Transverse colon (tissue), 3 donors: Measurements from ENCODE around the gene ELL3.

Experiments used
- CTCF ChIP-seq, 5 experiments: fragments of 200-600 bp in 3 of 5; fragments of 450-650 bp in 2 of 5; sonication (generic) in 3 of 5; IDR thresholded peaks; 1 replicate in 2 of 5; 2 replicates in 3 of 5; pipeline ENCODE4 v1.5.1; 2016 to 2017; ENCODE audit warnings: antibody characterized with exemption in 5 of 5, inconsistent platforms in 3 of 5, mild to moderate bottlenecking in 2 of 5, moderate library complexity in 1 of 5
- POLR2A ChIP-seq: fragments of 450-650 bp; IDR thresholded peaks from one replicate; pipeline ENCODE4 v1.6.1; 2016; ENCODE audit warnings: antibody characterized with exemption, mild to moderate bottlenecking, moderate library complexity

GRCh38 chr15:43808435-43808950 is 31.7 kb upstream of the ELL3 start:
- TF ChIP-seq POLR2A, result no peak
- TF ChIP-seq CTCF (IDR thresholded peaks at IDR 0.05), result no peak
